ENCODE measurements around the gene ATRAID. TPM values are rescaled to one million over a fixed set of nuclear protein-coding genes. Genes with fewer than 3 reads are reported as not detected.

The ATRAID gene, protein sequence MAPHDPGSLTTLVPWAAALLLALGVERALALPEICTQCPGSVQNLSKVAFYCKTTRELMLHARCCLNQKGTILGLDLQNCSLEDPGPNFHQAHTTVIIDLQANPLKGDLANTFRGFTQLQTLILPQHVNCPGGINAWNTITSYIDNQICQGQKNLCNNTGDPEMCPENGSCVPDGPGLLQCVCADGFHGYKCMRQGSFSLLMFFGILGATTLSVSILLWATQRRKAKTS
- total RNA-seq = 100 to 1,000 TPM; 109 to 177 (median 141) TPM

DNA sequence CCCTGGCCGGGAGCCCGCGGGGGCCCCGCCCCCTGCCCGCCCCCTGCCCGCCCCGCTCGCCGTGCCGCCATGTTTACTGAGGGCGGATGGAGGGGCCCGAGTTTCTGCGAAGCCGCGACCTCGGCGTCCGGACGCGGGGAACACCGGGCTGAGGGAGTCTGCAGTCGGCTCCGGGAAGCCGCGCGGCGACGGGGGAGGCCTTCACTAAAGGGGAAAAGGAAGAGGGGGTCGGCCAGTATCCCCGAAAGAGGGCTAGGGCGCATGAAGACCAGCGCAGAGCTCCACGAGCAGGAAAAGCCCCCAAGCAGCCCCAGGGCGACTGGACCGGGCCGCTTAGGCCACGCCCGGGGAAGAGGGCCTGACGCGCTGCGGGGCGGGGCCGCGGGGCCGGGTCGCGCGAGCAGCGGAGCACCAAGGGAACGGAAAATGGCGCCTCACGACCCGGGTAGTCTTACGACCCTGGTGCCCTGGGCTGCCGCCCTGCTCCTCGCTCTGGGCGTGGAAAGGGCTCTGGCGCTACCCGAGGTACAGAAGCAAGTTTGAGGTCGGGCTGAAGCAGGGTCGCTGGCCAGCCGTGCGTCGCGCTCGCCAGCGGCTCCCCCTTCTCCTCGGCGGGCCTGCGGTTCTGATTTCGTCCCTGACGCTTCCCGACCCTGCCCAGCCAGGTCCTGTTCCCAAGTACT is at the start of gene ATRAID, which contains the start of gene SLC5A6:
TSS of gene ATRAID (plus strand) at position 99 of the 683 bp plus-strand sequence. CDS start at position 427, 328 bp downstream.
TSS of gene SLC5A6 (minus strand) at position 326 of the 683 bp plus-strand sequence. CDS start 4,618 bp downstream, outside the sequence.
- under 1% methylated on average over 51 of the region's 73 CpGs for WGBS

DNA sequence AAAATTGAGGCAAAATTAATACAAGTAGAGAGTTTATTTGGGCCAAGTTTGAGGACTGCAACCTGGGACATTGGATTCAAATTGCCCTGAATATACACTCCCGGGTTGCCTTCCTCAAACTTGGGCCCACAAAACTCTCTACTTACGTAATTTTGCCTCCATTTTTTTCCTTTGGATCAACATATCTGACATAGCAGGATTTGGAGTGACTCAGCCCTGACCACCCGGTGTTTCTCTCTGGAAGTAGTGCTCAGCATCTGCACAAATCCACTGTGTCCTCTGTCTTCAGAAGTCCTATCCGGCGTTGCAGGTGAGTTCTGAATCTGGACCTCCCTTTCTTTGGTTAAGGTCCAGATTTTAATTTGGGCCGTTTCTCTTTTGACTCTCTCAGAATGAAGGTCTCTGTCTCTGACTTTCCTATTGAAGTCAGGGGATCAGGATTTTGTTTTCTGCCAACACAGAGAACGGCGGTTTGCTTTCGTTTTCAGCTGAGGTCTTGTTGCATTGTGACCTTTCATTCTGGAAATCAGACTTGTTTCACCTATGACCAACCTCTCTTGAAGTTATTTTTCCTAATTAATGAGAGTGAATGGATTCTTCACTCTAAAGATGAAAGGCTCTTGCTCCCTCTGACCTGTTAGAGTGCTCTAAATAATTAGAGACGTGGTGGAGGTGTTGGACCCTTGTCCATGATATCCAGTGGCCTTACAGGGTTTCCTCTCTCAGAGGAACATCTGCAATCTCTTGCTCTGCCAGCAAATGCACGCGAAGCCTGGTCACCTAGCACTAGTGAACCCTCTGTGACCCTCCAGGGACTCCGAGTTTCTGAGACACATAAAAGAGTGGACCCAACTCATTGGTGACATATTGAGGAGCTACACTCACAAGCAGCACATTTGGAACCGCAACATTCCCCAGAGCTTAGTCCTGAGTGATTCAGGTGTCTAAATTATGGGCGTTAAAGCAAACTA is 49.4 kb upstream of the ATRAID start:
- Histone ChIP-seq H3K27ac (no peak overlapping the region), H3K9me3 (no peaks in the 10 kb centered on the region), H3K27me3 (no peaks in the 10 kb centered on the region), H3K36me3 (no peaks in the 10 kb centered on the region), H3K4me1 (no peaks in the 10 kb centered on the region), H3K4me3 (no peak overlapping the region)
- 85% methylated on average over 15 of the region's 15 CpGs for whole genome bisulfite sequencing
- TF ChIP-seq POLR2A (IDR thresholded peaks at IDR 0.05) = no peak
- TF ChIP-seq, protein P1, sequence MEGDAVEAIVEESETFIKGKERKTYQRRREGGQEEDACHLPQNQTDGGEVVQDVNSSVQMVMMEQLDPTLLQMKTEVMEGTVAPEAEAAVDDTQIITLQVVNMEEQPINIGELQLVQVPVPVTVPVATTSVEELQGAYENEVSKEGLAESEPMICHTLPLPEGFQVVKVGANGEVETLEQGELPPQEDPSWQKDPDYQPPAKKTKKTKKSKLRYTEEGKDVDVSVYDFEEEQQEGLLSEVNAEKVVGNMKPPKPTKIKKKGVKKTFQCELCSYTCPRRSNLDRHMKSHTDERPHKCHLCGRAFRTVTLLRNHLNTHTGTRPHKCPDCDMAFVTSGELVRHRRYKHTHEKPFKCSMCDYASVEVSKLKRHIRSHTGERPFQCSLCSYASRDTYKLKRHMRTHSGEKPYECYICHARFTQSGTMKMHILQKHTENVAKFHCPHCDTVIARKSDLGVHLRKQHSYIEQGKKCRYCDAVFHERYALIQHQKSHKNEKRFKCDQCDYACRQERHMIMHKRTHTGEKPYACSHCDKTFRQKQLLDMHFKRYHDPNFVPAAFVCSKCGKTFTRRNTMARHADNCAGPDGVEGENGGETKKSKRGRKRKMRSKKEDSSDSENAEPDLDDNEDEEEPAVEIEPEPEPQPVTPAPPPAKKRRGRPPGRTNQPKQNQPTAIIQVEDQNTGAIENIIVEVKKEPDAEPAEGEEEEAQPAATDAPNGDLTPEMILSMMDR (IDR thresholded peaks at IDR 0.05) = no peak
- TF ChIP-seq EP300 (IDR thresholded peaks at IDR 0.05) = no peak
- TF ChIP-seq POLR2AphosphoS5 (IDR thresholded peaks at IDR 0.05) = no peak
- peak in 1 of 2 donors; percentile 27 for DNase-seq (ENCODE audit: low spot score in 2 of 2)

More for the DNA sequence above, at the start of gene ATRAID, which contains the start of gene SLC5A6:
- Histone ChIP-seq H3K4me3 (peak within 1 kb of the TSS; percentile 67), H3K27ac (peak within 1 kb of the TSS; percentile 92), H3K4me1 (peaks cover 37% of the 10 kb centered on the region), H3K9me3 (no peaks in the 10 kb centered on the region), H3K36me3 (peaks cover 32% of the 10 kb centered on the region), H3K27me3 (no peaks in the 10 kb centered on the region)
- peak; percentile 89 to 91 for DNase-seq (ENCODE audit: low spot score in 2 of 2)
- TF ChIP-seq POLR2AphosphoS5 (IDR thresholded peaks at IDR 0.05) = peak in 2 of 3 donors; percentile 73 to 87
- TF ChIP-seq POLR2A (IDR thresholded peaks at IDR 0.05) = peak; percentile 71 to 91
- TF ChIP-seq EP300 (IDR thresholded peaks at IDR 0.05) = no peak
- TF ChIP-seq, protein P1 (IDR thresholded peaks at IDR 0.05) = no peak

DNA sequence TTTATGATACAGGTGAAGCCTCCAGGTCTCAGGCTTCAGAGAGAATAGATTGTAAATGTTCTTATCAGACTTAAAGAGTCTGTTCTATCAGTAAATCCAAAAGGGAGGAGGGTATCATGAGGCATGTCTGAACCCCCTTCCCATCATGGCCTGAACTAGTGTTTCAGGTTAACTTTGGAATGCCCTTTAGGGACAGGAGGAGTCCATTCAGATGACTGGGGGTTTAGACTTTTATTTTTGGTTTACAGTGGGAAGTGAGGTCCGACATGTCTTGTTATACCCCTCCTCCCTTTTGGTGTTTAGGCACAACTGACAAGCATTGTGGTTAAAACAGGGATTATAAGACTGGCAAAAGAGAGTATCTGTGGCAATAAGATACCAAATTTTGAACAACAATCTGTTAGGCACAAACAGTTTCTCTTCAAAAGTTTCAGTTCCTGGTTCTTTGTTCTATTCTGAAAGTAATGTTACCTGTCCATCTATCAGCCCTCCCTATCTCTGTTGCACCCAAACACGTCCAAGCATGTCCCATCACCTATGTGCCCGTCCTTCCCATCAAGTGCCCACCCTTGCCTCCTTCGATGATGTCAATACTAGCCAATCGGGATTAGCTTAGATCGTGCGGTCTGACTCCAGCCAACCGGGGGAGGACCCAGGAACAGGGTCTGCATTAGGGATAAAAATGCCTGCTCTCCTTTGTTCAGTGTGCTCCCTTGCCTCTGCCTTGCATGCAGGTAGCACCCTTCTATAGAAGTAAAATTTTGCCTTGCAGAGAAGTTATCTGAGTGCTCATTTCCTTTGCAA is 46.7 kb upstream of the ATRAID start:
- H3K27ac ChIP-seq = no peak overlapping the region
- no peaks in the 10 kb centered on the region for H3K36me3 ChIP-seq
- 82% methylated on average over 8 of the region's 8 CpGs for WGBS
- TF ChIP-seq POLR2A (IDR thresholded peaks at IDR 0.05) (no peak), POLR2AphosphoS5 (IDR thresholded peaks at IDR 0.05) (no peak), EP300 (IDR thresholded peaks at IDR 0.05) (no peak)
- TF ChIP-seq, protein P1 (IDR thresholded peaks at IDR 0.05) = no peak
- no peaks in the 10 kb centered on the region for H3K27me3 ChIP-seq
- H3K4me3 ChIP-seq = no peak overlapping the region
- H3K4me1 ChIP-seq = peaks cover 2% of the 10 kb centered on the region
- no peaks in the 10 kb centered on the region for H3K9me3 ChIP-seq
- DNase-seq (ENCODE audit: low spot score in 2 of 2) = peak in 1 of 2 donors; percentile 49

DNA sequence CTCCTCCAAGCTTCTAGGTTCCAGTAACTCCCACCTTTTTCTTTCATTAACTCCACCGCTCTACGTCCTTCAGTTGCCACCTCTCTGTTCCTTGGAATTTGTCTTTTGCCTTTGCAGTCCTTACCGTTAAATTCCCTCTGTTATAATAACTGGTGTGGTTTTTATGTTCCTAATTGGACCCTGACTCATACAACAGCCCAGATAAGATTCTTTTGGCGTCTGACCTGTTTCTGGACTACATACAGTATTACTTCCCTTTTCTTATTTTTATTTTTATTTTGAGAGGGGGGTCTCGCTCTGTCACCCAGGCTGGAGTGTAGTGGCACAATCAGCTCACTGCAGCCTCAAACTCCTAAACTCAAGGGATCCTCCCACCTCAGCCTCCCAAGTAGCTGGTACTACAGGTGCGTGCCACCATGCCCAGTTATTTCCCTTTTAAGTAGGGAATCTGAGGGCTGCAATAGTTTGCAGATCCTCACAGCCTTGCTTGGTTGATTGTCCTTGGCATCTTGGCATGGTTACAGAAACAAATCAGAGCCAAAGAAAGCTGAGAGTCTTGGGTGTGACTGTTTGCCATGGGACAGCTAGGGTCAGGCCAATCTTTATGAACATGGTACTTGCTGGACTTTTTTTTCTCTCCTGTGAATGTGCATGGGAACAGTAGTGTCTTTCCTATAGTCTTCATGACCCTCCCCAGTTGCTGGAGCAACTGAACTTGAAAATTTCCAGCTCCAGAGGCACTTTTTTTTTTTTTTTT is 41.1 kb upstream of the ATRAID start:
- Histone ChIP-seq H3K27ac (no peak overlapping the region), H3K9me3 (no peaks in the 10 kb centered on the region), H3K36me3 (no peaks in the 10 kb centered on the region), H3K4me3 (no peak overlapping the region), H3K27me3 (peaks cover 15% of the 10 kb centered on the region), H3K4me1 (peaks cover 3% of the 10 kb centered on the region)
- WGBS = 76% methylated on average over 6 of the region's 6 CpGs
- TF ChIP-seq POLR2A (IDR thresholded peaks at IDR 0.05) (no peak), EP300 (IDR thresholded peaks at IDR 0.05) (no peak), POLR2AphosphoS5 (IDR thresholded peaks at IDR 0.05) (no peak)
- TF ChIP-seq, protein P1 (IDR thresholded peaks at IDR 0.05) = no peak
- DNase-seq (ENCODE audit: low spot score in 2 of 2) = no peak
